Upper lobe of left lung (tissue), 6 donors: ENCODE data around the gene RFC4. TPM values are rescaled to one million over a fixed set of nuclear protein-coding genes. Genes with fewer than 3 reads are reported as not detected.

Experiments used
- ATAC-seq, 2 donors: fragments of 200-7000 bp; cut with Tn5 transposase; one replicate each; pipeline ENCODE4 v1.9.1; 2022; ENCODE audit warnings: mild to moderate bottlenecking in 2 of 2, moderate library complexity in 2 of 2; ENCODE audit not compliant: low FRiP score in 2 of 2
- DNase-seq, 2 donors: peaks; one replicate each; pipeline ENCODE4 v3.0.0-alpha.2; 2019 to 2020
- H3K27ac ChIP-seq, 4 donors: fragments of 200-600 bp; sonication (generic); one replicate each; pipeline ENCODE4 v1.5.1; 2016 to 2019
- H3K27me3 ChIP-seq, 4 donors: fragments of 200-600 bp; sonication (generic); one replicate each; pipeline ENCODE4 v1.5.1; 2017 to 2019
- H3K36me3 ChIP-seq, 4 donors: fragments of 200-600 bp; sonication (generic); one replicate each; pipeline ENCODE4 v1.5.1; 2016 to 2019
- H3K4me1 ChIP-seq, 4 donors: fragments of 200-600 bp; sonication (generic); one replicate each; pipeline ENCODE4 v1.5.1; 2018 to 2019
- H3K4me3 ChIP-seq, 4 donors: fragments of 200-600 bp; sonication (generic); one replicate each; pipeline ENCODE4 v1.5.1; 2017 to 2019; ENCODE audit warnings: mild to moderate bottlenecking in 2 of 4, moderate library complexity in 1 of 4
- H3K9me3 ChIP-seq, 4 donors: fragments of 200-600 bp; sonication (generic); one replicate each; pipeline ENCODE4 v1.5.1; 2018 to 2019
- CTCF ChIP-seq, 6 experiments: fragments of 450-650 bp in 4 of 6; fragments of 200-600 bp in 2 of 6; sonication (generic) in 2 of 6; IDR thresholded peaks; one replicate each; pipeline ENCODE4 v1.5.1; 2016 to 2019; ENCODE audit warnings: antibody characterized with exemption in 6 of 6
- EP300 ChIP-seq, 4 donors: sonication (generic); formaldehyde crosslinking; IDR thresholded peaks; one replicate each; pipeline ENCODE4 v1.5.1; 2017; ENCODE audit warnings: antibody characterized with exemption in 4 of 4, control low read depth in 2 of 4
- POLR2A ChIP-seq, 4 donors: fragments of 450-650 bp; IDR thresholded peaks; one replicate each; pipeline ENCODE4 v1.5.1; 2016 to 2017; ENCODE audit warnings: antibody characterized with exemption in 4 of 4, mild to moderate bottlenecking in 2 of 4
- POLR2AphosphoS5 ChIP-seq, 2 donors: sonication (generic); formaldehyde crosslinking; IDR thresholded peaks; one replicate each; pipeline ENCODE4 v1.5.1; 2017; ENCODE audit warnings: antibody characterized with exemption in 2 of 2
- WGBS, 2 donors: methylation state at CpG; one replicate each; pipeline ENCODE4 v1.1.5; 2017 to 2018; 5-methylcytosine and 5-hydroxymethylcytosine counted together
- total RNA-seq, 6 donors: library from RNA; depleted of rRNA in 4 of 6; stranded (reverse); fragments of >200 nt in 4 of 6; gene quantifications; one replicate each; pipeline versions ENCODE4 v1.1.0 to v1.2.1, GENCODE V29; 2016 to 2021
- donor health status: DM: no; HTN: no; CAD: no; lungs with moderate emphysema.
- donor health status: DM: no; HTN: yes; CAD: no; lungs with severe emphysema.

The RFC4 gene
- total RNA-seq, 6 donors from 2014 or later = 6.0 to 14.9 (median 8.7) TPM

GRCh38 chr3:186757214-186757613 is 49.1 kb downstream of the RFC4 start:
- Histone ChIP-seq H3K9me3 (no peaks in the 10 kb centered on the region), H3K4me3 (no peak overlapping the region), H3K27me3 (no peaks in the 10 kb centered on the region), H3K36me3 (no peaks in the 10 kb centered on the region), H3K4me1 (peaks cover 0 to 4% (median 0%) of the 10 kb centered on the region in 4 donors), H3K27ac (no peak overlapping the region)
- WGBS, 2 donors = 80 to 85% methylated on average over 8 of the region's 8 CpGs
- ATAC-seq (no peak), DNase-seq (no peak)
- TF ChIP-seq EP300 (IDR thresholded peaks at IDR 0.05) = no peak
- no peak for TF ChIP-seq POLR2AphosphoS5 (IDR thresholded peaks at IDR 0.05)
- no peak for TF ChIP-seq CTCF (IDR thresholded peaks at IDR 0.05)
- no peak for TF ChIP-seq POLR2A (IDR thresholded peaks at IDR 0.05)

DNA sequence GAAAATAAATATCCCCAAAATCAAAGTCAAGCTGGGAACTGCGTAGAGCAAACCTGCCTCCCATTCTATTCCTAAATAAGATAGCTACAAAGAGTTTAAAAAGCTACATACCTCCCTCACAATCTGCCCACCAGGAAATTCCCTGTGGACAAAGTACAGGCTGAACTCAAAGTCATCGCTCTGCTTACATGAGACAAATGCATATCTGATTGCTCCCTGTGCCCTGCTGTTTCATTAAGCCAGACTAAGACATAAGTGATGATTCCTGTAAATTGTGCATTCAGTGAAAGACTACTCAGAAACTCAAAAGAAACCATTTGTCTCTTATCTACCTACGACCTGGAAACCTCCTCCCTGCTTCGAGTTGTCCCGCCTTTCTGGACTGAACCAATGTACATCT is 51.4 kb downstream of the RFC4 start:
- DNase-seq (no peak), ATAC-seq (no peak)
- no peaks in the 10 kb centered on the region for H3K27me3 ChIP-seq
- H3K27ac ChIP-seq = no peak overlapping the region
- H3K4me1 ChIP-seq = peaks cover 0 to 4% (median 0%) of the 10 kb centered on the region in 4 donors
- TF ChIP-seq CTCF (IDR thresholded peaks at IDR 0.05) (no peak), POLR2AphosphoS5 (IDR thresholded peaks at IDR 0.05) (no peak), POLR2A (IDR thresholded peaks at IDR 0.05) (no peak), EP300 (IDR thresholded peaks at IDR 0.05) (no peak)
- H3K4me3 ChIP-seq = no peak overlapping the region
- 88 to 95% methylated on average over 5 of the region's 5 CpGs for WGBS, 2 donors
- no peaks in the 10 kb centered on the region for H3K36me3 ChIP-seq
- no peaks in the 10 kb centered on the region for H3K9me3 ChIP-seq

DNA sequence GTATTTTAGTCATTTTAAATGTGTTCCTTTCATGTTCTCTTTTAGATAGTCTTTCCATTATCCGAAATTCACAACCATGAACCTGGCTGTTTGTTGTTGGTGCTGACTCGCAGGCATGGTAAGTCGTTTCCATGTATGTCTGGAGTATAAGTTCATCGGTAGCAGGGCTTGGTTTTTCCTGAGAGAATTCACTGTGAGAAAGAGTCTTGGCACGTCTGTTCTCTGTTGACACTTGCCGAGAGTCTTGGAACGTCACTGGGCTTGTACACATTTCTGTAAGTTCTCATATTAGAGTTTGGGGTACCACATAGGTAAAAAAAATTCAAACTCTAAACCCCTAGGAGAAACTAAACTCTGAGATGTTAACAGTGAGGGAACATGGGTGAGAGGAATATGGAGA is 52.3 kb downstream of the RFC4 start:
- no peak for ATAC-seq
- DNase-seq = no peak
- no peaks in the 10 kb centered on the region for H3K9me3 ChIP-seq
- H3K4me3 ChIP-seq = no peak overlapping the region
- H3K27ac ChIP-seq = no peak overlapping the region
- no peaks in the 10 kb centered on the region for H3K36me3 ChIP-seq
- no peaks in the 10 kb centered on the region for H3K27me3 ChIP-seq
- no peak for TF ChIP-seq POLR2A (IDR thresholded peaks at IDR 0.05)
- TF ChIP-seq POLR2AphosphoS5 (IDR thresholded peaks at IDR 0.05) = no peak
- no peak for TF ChIP-seq CTCF (IDR thresholded peaks at IDR 0.05)
- TF ChIP-seq EP300 (IDR thresholded peaks at IDR 0.05) = no peak
- H3K4me1 ChIP-seq = peaks cover 0 to 4% (median 0%) of the 10 kb centered on the region in 4 donors
- 70 to 90% methylated on average over 7 of the region's 7 CpGs for WGBS, 2 donors

DNA sequence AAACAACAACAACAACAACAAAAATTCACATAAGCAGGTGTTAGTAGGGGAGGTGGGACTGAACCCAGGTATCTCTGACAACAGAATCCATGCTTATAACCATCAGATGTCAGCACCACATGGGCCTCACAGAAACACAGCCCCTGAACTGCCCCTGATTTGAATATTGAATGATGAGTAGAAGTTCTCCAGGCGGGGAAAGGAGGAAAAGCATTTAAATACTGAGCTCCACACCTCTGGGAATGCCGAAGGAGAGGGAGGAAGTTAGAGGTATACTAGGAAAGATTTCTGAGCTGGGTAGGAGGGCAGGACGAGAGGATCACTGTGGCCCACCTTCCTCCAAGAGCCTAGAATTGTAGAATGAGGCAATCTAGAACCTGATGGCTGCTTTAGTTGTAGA is 54.8 kb downstream of the RFC4 start:
- H3K9me3 ChIP-seq = no peaks in the 10 kb centered on the region
- WGBS, 2 donors = 66 to 68% methylated on average over 3 of the region's 3 CpGs
- H3K4me3 ChIP-seq = no peak overlapping the region
- H3K4me1 ChIP-seq = peaks cover 0 to 4% (median 0%) of the 10 kb centered on the region in 4 donors
- no peaks in the 10 kb centered on the region for H3K36me3 ChIP-seq
- no peaks in the 10 kb centered on the region for H3K27me3 ChIP-seq
- no peak for TF ChIP-seq CTCF (IDR thresholded peaks at IDR 0.05)
- no peak for TF ChIP-seq EP300 (IDR thresholded peaks at IDR 0.05)
- TF ChIP-seq POLR2AphosphoS5 (IDR thresholded peaks at IDR 0.05) = no peak
- TF ChIP-seq POLR2A (IDR thresholded peaks at IDR 0.05) = no peak
- H3K27ac ChIP-seq = no peak overlapping the region
- ATAC-seq = no peak
- no peak for DNase-seq

DNA sequence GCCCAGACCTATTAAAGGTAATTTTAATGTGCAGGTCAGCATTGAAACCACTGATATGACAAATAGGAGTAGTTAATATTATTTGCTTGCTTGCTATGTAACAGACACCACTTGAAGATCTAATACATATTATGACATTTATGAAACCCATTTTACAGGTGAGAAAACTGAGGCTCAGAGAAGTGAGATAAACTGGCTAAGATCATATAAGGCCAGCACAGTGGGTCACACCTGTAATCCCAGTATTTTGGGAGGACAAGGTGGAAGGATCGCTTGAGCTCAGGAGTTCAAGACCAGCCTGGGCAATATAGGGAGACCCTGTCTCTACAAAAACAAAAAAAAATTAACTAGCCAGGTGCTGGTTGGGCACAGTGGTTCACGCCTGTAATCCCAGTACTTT is 56.0 kb downstream of the RFC4 start:
- Histone ChIP-seq H3K4me3 (no peak overlapping the region), H3K27me3 (no peaks in the 10 kb centered on the region), H3K4me1 (peaks cover 0 to 7% (median 3%) of the 10 kb centered on the region in 4 donors), H3K27ac (no peak overlapping the region), H3K9me3 (no peaks in the 10 kb centered on the region), H3K36me3 (no peaks in the 10 kb centered on the region)
- DNase-seq (no peak), ATAC-seq (no peak)
- WGBS, 2 donors = 97 to 100% methylated on average over 2 of the region's 2 CpGs
- TF ChIP-seq CTCF (IDR thresholded peaks at IDR 0.05) (no peak), POLR2A (IDR thresholded peaks at IDR 0.05) (no peak), POLR2AphosphoS5 (IDR thresholded peaks at IDR 0.05) (no peak), EP300 (IDR thresholded peaks at IDR 0.05) (no peak)
